Fibroblast of skin of left quadriceps (primary cell): ENCODE measurements around the gene C12orf56.
A peak's percentile ranks its signal among the peaks of the same experiment; 100 is the strongest.
"Not testable (repeated sequence)": the region's sequence is repeated elsewhere in the genome, so short reads cannot be mapped to it uniquely, and the experiment has no call there.

Source experiments
- DNase-seq, 2 experiments: peaks; one replicate each; pipeline ENCODE4 v3.0.0-alpha.2; 2013; ENCODE audit warnings: low read depth in 2 of 2

C12orf56 gene

GRCh38 chr12:64311877-64312276, 78.7 kb downstream of the C12orf56 start:
- DNase-seq, result no peak

GRCh38 chr12:64304571-64304970, 86.0 kb downstream of the C12orf56 start:
- DNase-seq, result no peak

- no peak for DNase-seq
These were observed 90.9 kb downstream of the C12orf56 start for GRCh38 chr12:64299628-64300027.

GRCh38 chr12:64296301-64296700, 94.3 kb downstream of the C12orf56 start:
- no peak for DNase-seq

GRCh38 chr12:64293654-64294364, 96.7 kb downstream of the C12orf56 start:
- DNase-seq, result no peak

GRCh38 chr12:64293174-64293573, 97.4 kb downstream of the C12orf56 start:
- not testable (repeated sequence) for DNase-seq

- DNase-seq, result no peak
These were observed 104.0 kb downstream of the C12orf56 start for GRCh38 chr12:64286521-64286920.

- DNase-seq, result no peak
These were observed 106.3 kb downstream of the C12orf56 start for GRCh38 chr12:64284256-64284655.

GRCh38 chr12:64278421-64278820, 112.1 kb downstream of the C12orf56 start:
- no peak for DNase-seq

GRCh38 chr12:64273527-64274403, 116.8 kb downstream of the C12orf56 start:
- no peak for DNase-seq

- no peak for DNase-seq
These were observed 120.1 kb downstream of the C12orf56 start for GRCh38 chr12:64270411-64270810.

GRCh38 chr12:64269161-64269560, 121.4 kb downstream of the C12orf56 start:
- no peak for DNase-seq

- DNase-seq, result no peak
These were observed 122.1 kb downstream of the C12orf56 start for GRCh38 chr12:64268409-64268808.

- DNase-seq, result no peak
These were observed 124.7 kb downstream of the C12orf56 start for GRCh38 chr12:64265839-64266238.

- DNase-seq, result no peak
These were observed 128.7 kb downstream of the C12orf56 start for GRCh38 chr12:64261813-64262212.

- no peak for DNase-seq
These were observed 132.0 kb downstream of the C12orf56 start for GRCh38 chr12:64258576-64258975.

- DNase-seq, result peak; percentile 46 to 48
These were observed 134.3 kb downstream of the C12orf56 start for GRCh38 chr12:64256166-64256800.

GRCh38 chr12:64255249-64255648, 135.3 kb downstream of the C12orf56 start:
- DNase-seq, result no peak

- no peak for DNase-seq
These were observed 137.2 kb downstream of the C12orf56 start for GRCh38 chr12:64253356-64253755.

GRCh38 chr12:64252681-64253080, 137.9 kb downstream of the C12orf56 start:
- peak; percentile 52 to 62 for DNase-seq

GRCh38 chr12:64243809-64244208, 146.7 kb downstream of the C12orf56 start:
- no peak for DNase-seq

GRCh38 chr12:64240781-64241180, 149.8 kb downstream of the C12orf56 start:
- no peak for DNase-seq
